Adrenal gland (tissue), 12 donors: ENCODE results near the gene ZNF503. TPM values are rescaled to one million over a fixed set of nuclear protein-coding genes. Genes with fewer than 3 reads are reported as not detected.

Experiments
- DNase-seq, 7 donors: peaks; one replicate each; pipeline ENCODE4 v3.0.0-alpha.2; 2019 to 2020
- H3K27ac ChIP-seq, 5 donors: fragments of 200-600 bp; sonication (generic) in 4 of 5; 1 replicate in 3 of 5; 2 replicates in 2 of 5; pipeline versions ENCODE4 v1.5.1 to v1.8.0; 2016 to 2020; ENCODE audit warnings: mild to moderate bottlenecking in 1 of 5
- H3K27me3 ChIP-seq: fragments of 200-600 bp; 2 replicates; pipeline ENCODE4 v1.8.0; 2021
- H3K36me3 ChIP-seq, 2 donors: fragments of 200-600 bp; replicated peaks in 1 of 2; 1 replicate in 1 of 2; 2 replicates in 1 of 2; pipeline versions ENCODE4 v1.5.1 to v1.8.0; 2018 to 2022
- H3K4me1 ChIP-seq, 2 donors: fragments of 200-600 bp; replicated peaks in 1 of 2; 1 replicate in 1 of 2; 2 replicates in 1 of 2; pipeline versions ENCODE4 v1.5.1 to v1.8.0; 2018 to 2021
- H3K4me3 ChIP-seq, 4 donors: fragments of 200-600 bp; sonication (generic) in 3 of 4; one replicate each; pipeline ENCODE4 v1.5.1; 2016 to 2018
- H3K9me3 ChIP-seq, 3 donors: fragments of 200-600 bp; sonication (generic) in 1 of 3; replicated peaks in 1 of 3; 1 replicate in 2 of 3; 2 replicates in 1 of 3; pipeline versions ENCODE4 v1.5.1 to v1.8.0; 2016 to 2021
- POLR2A ChIP-seq, 2 donors: fragments of 450-650 bp; IDR thresholded peaks; one replicate each; pipeline ENCODE4 v1.6.1; 2017; ENCODE audit warnings: antibody characterized with exemption in 2 of 2, mild to moderate bottlenecking in 2 of 2, moderate library complexity in 1 of 2
- WGBS, 4 donors: extraction: QIAGEN DNeasy Blood & Tissue Kit in 2 of 4; methylation state at CpG; one replicate each; pipeline versions ENCODE4 v1.1.5 to v1.1.7; 2013 to 2017; 5-methylcytosine and 5-hydroxymethylcytosine counted together
- intact Hi-C, 2 donors: fragments of 100-400 bp; cut with DNase I; formaldehyde crosslinking; loops; one replicate each; pipeline versions ENCODE4 v1.14.1 to v1.15.0; 2022 to 2023
- polyA plus RNA-seq, 3 donors: library from polyadenylated mRNA; stranded (reverse); fragments of 200-250 nt in 2 of 3; fragments of 350-450 nt in 1 of 3; fragmentation: Illumina TruSeq in 1 of 3; extraction: RNeasy Lipid Tissue Mini Kit (QIAGEN cat#74804) in 1 of 3; gene quantifications; one replicate each; pipeline ENCODE4 v1.2.3, GENCODE V29; 2013 to 2014
- total RNA-seq, 9 donors: library from RNA; depleted of rRNA in 4 of 9; stranded (reverse); fragments of >200 nt in 4 of 9; fragments of 120-200 nt in 1 of 9; fragmentation: NEBNext Ultra II Directional in 1 of 9; extraction: Animal tissue kit (Norgen Biotek cat#: 25700) in 1 of 9; gene quantifications; one replicate each; pipeline versions ENCODE4 v1.1.0 to v1.2.4, GENCODE V29; 2013 to 2023
- TF ChIP-seq, protein P1 (sequence below), 6 experiments: fragments of 450-650 bp in 4 of 6; fragments of 200-600 bp in 2 of 6; sonication (generic) in 1 of 6; IDR thresholded peaks; 1 replicate in 5 of 6; 2 replicates in 1 of 6; pipeline versions ENCODE4 v1.5.1 to v1.8.0; 2016 to 2021; ENCODE audit warnings: antibody characterized with exemption in 6 of 6, mild to moderate bottlenecking in 2 of 6, moderate library complexity in 1 of 6
- donor health status: healthy with polysubstance abuse.
- donor health status: Bipolar disorder and iron deficiency.
- donor health status: DM: yes; HTN: yes; CAD: no.
- donor health status: DM: no; HTN: no; CAD: no.
- donor health status: DM: no; HTN: no; CAD: no.
- donor health status: DM: yes; HTN: yes; CAD: no.

The ZNF503 gene
- total and polyA plus RNA-seq, 12 donors: 5.4 to 129 (median 46.0) TPM

- 32 to 55% (median 45%) methylated on average over 4 of the region's 4 CpGs for WGBS, 4 donors
- TF ChIP-seq, protein P1, sequence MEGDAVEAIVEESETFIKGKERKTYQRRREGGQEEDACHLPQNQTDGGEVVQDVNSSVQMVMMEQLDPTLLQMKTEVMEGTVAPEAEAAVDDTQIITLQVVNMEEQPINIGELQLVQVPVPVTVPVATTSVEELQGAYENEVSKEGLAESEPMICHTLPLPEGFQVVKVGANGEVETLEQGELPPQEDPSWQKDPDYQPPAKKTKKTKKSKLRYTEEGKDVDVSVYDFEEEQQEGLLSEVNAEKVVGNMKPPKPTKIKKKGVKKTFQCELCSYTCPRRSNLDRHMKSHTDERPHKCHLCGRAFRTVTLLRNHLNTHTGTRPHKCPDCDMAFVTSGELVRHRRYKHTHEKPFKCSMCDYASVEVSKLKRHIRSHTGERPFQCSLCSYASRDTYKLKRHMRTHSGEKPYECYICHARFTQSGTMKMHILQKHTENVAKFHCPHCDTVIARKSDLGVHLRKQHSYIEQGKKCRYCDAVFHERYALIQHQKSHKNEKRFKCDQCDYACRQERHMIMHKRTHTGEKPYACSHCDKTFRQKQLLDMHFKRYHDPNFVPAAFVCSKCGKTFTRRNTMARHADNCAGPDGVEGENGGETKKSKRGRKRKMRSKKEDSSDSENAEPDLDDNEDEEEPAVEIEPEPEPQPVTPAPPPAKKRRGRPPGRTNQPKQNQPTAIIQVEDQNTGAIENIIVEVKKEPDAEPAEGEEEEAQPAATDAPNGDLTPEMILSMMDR (IDR thresholded peaks at IDR 0.05): no peak
- TF ChIP-seq POLR2A (IDR thresholded peaks at IDR 0.05): no peak
- Histone ChIP-seq H3K4me3 (no peak overlapping the region), H3K27ac (peak overlapping the region in 3 of 5 donors; percentile 13 to 64 (median 62)), H3K4me1 (peaks cover 16 to 36% of the 10 kb centered on the region in 2 donors), H3K27me3 (no peaks in the 10 kb centered on the region), H3K36me3 (peaks cover 0 to 6% of the 10 kb centered on the region in 2 donors), H3K9me3 (no peaks in the 10 kb centered on the region)
- DNase-seq: peak in 2 of 7 donors; percentile 24 to 30
- intact Hi-C loops: no loop called here
Observed at GRCh38 chr10:75450075-75450445, 48.5 kb upstream of the ZNF503 start.

DNA sequence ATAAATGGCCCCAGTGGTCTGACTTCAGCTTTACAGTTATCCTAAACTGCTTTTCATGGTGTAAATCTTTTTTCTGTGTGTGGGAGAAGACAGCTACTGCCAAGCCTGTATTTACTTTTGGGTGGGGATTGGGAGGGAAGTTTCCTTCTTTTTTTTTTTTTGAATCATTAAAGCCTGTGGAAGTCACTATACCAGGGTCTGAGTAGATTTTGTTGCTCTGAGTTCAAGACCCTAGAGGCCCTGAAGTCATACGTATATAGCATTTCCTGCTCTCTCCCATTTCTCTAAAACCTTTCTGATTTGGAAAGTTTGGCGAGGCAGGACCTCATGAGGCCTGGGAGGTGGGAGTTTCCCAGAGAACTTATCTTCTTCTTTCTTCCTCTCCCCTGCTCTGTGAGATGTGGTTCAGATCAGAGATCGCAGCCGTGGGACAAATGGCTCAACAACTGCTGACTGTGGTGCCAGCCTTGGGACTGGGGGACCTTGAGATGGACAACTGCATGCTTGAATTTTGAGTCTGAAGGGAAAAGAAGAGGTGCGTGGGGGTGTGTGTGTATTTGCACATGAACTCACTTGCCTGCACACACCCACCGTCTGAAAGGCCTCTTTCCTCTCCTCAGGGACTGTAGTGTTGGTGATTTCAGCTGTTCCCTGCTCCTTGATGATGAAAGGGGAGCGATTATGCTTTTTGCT, 48.0 kb upstream of the ZNF503 start:
- intact Hi-C loops: no loop called here
- peak in 5 of 7 donors; percentile 33 to 57 (median 49) for DNase-seq
- Histone ChIP-seq H3K27ac (peak overlapping the region in 3 of 5 donors; percentile 13 to 64 (median 62)), H3K4me1 (peaks cover 16 to 36% of the 10 kb centered on the region in 2 donors), H3K9me3 (no peaks in the 10 kb centered on the region), H3K4me3 (no peak overlapping the region), H3K36me3 (peaks cover 0 to under 1% of the 10 kb centered on the region in 2 donors), H3K27me3 (no peaks in the 10 kb centered on the region)
- WGBS, 4 donors: 43 to 64% (median 52%) methylated on average over 7 of the region's 7 CpGs
- TF ChIP-seq POLR2A (IDR thresholded peaks at IDR 0.05): no peak
- TF ChIP-seq, protein P1 (IDR thresholded peaks at IDR 0.05): no peak

- no peak overlapping the region for H3K27ac ChIP-seq
- peak in 1 of 7 donors; percentile 39 for DNase-seq
- 48 to 68% (median 59%) methylated on average over 2 of the region's 2 CpGs for WGBS, 4 donors
- H3K9me3 ChIP-seq: no peaks in the 10 kb centered on the region
- peaks cover 16 to 35% of the 10 kb centered on the region in 2 donors for H3K4me1 ChIP-seq
- TF ChIP-seq, protein P1 (IDR thresholded peaks at IDR 0.05): no peak
- no peak for TF ChIP-seq POLR2A (IDR thresholded peaks at IDR 0.05)
- intact Hi-C loops: no loop called here
- H3K27me3 ChIP-seq: no peaks in the 10 kb centered on the region
- no peaks in the 10 kb centered on the region for H3K36me3 ChIP-seq
- H3K4me3 ChIP-seq: no peak overlapping the region
Observed at GRCh38 chr10:75448166-75448565, 46.6 kb upstream of the ZNF503 start.

GRCh38 chr10:75446508-75446907, 44.9 kb upstream of the ZNF503 start:
- intact Hi-C loops: no loop called here
- no peak overlapping the region for H3K4me3 ChIP-seq
- WGBS, 4 donors: 92 to 100% (median 97%) methylated on average over 1 of the region's 1 CpG
- no peak overlapping the region for H3K27ac ChIP-seq
- DNase-seq: no peak
- H3K9me3 ChIP-seq: peaks cover 0 to 8% (median 0%) of the 10 kb centered on the region in 3 donors
- TF ChIP-seq, protein P1 (IDR thresholded peaks at IDR 0.05): no peak
- no peak for TF ChIP-seq POLR2A (IDR thresholded peaks at IDR 0.05)
- H3K4me1 ChIP-seq: peaks cover 12 to 19% of the 10 kb centered on the region in 2 donors
- no peaks in the 10 kb centered on the region for H3K36me3 ChIP-seq
- no peaks in the 10 kb centered on the region for H3K27me3 ChIP-seq
